Mucosa of descending colon (tissue), 3 donors: ENCODE data around the gene BICD2. TPM values are rescaled to one million over a fixed set of nuclear protein-coding genes. Genes with fewer than 3 reads are reported as not detected.

ENCODE experiments used
- ATAC-seq: fragments of 200-7000 bp; cut with Tn5 transposase; one replicate; pipeline ENCODE4 v1.9.1; 2020; ENCODE audit warnings: mild to moderate bottlenecking, moderate library complexity
- DNase-seq, 3 donors: peaks; one replicate each; pipeline ENCODE4 v3.0.0-alpha.2; 2020
- H3K36me3 ChIP-seq: fragments of 200-600 bp; one replicate; pipeline ENCODE4 v1.8.0; 2021; ENCODE audit warnings: low read depth, mild to moderate bottlenecking
- H3K4me1 ChIP-seq: fragments of 200-600 bp; one replicate; pipeline ENCODE4 v1.8.0; 2021; ENCODE audit warnings: low read depth, mild to moderate bottlenecking
- H3K4me3 ChIP-seq: fragments of 200-600 bp; one replicate; pipeline ENCODE4 v1.8.0; 2021; ENCODE audit warnings: mild to moderate bottlenecking
- H3K9me3 ChIP-seq: fragments of 200-600 bp; one replicate; pipeline ENCODE4 v1.8.0; 2021; ENCODE audit warnings: mild to moderate bottlenecking
- intact Hi-C, 2 donors: fragments of 100-400 bp; cut with DNase I in 1 of 2; cut with micrococcal nuclease in 1 of 2; formaldehyde crosslinking; loops; one replicate each; pipeline versions ENCODE4 v1.11.0 to v1.11.1; 2022; cut with DNase I, micrococcal nuclease
- total RNA-seq, 3 donors: library from RNA; stranded (reverse); fragmentation: NEBNext Ultra II Directional in 2 of 3; extraction: Animal tissue kit (Norgen Biotek cat#: 25700) in 2 of 3; gene quantifications; one replicate each; pipeline versions ENCODE4 v1.2.1 to v1.2.4, GENCODE V29; 2021 to 2023
- TF ChIP-seq, protein P1 (sequence below): fragments of 200-600 bp; IDR thresholded peaks from one replicate; pipeline ENCODE4 v1.8.0; 2022; ENCODE audit warnings: antibody characterized with exemption, mild to moderate bottlenecking
- donor health status: DM: no; HTN: no; CAD: no; lungs with moderate emphysema.
- donor health status: DM: no; HTN: no; CAD: no.
- donor health status: DM: no; HTN: yes; CAD: no.

The BICD2 gene
- total RNA-seq, 3 donors from 2014 or later = 6.8 to 36.1 (median 8.6) TPM

DNA sequence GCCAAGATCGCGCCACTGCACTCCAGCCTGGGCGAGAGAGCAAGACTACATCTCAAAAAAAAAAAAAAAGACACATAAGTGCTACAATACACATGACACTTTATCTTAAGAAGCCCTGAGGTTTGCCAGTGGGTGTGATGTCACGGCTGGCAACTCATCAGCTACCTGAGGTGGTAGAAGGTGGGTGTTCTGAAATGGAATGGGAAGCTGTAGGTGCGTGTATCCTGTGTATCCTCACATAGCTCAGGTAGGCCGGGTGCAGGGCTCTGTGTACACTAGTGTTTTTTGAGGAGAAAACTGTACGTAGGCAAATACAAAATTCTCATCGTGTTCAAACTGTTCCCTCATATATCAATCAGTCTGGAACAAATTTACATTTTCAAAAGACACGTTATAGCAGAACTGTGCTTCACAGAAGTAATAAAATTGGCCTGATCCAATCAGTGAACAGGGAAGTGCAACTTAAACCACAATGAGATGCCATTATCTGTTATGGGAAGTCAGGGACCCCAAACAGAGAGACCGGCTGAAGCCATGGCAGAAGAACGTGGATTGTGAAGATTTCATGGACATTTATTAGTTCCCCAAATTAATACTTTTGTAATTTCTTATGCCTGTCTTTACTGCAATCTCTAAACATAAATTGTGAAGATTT lies 10.4 kb downstream of the BICD2 start:
- Histone ChIP-seq H3K9me3 (peaks cover 4% of the 10 kb centered on the region), H3K4me1 (no peaks in the 10 kb centered on the region), H3K4me3 (no peak overlapping the region), H3K36me3 (no peaks in the 10 kb centered on the region)
- TF ChIP-seq, protein P1, sequence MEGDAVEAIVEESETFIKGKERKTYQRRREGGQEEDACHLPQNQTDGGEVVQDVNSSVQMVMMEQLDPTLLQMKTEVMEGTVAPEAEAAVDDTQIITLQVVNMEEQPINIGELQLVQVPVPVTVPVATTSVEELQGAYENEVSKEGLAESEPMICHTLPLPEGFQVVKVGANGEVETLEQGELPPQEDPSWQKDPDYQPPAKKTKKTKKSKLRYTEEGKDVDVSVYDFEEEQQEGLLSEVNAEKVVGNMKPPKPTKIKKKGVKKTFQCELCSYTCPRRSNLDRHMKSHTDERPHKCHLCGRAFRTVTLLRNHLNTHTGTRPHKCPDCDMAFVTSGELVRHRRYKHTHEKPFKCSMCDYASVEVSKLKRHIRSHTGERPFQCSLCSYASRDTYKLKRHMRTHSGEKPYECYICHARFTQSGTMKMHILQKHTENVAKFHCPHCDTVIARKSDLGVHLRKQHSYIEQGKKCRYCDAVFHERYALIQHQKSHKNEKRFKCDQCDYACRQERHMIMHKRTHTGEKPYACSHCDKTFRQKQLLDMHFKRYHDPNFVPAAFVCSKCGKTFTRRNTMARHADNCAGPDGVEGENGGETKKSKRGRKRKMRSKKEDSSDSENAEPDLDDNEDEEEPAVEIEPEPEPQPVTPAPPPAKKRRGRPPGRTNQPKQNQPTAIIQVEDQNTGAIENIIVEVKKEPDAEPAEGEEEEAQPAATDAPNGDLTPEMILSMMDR = no peak
- no peak for ATAC-seq
- no peak for DNase-seq
- intact Hi-C loops = no loop called here

DNA sequence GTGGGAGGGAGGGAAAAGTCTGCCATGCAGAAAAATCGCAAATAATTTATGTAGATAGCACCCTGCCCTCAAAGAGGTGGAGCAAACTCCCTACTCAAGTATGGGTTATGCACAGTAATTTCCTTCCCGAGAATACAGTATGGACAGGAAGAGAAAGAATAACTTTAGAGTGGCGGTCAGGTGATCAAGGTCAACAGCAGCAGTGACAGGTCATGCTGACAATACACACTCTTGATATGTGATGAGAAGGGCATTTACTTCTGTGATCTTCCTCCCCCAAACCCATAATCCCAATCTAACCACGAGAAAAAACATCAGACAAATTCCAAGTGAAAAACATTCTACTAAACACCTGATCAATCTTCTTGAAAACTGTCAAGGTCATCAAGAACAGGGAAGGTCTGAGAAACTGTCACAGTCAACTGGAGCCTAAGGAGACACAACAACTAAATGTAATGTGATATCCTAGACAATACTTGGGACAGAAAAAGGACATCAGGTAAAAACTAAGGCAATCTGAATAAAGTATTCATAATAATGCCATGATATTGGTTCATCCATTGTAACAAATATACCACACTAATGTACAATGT lies 11.7 kb downstream of the BICD2 start:
- DNase-seq = no peak
- intact Hi-C loops = no loop called here
- H3K4me3 ChIP-seq = no peak overlapping the region
- TF ChIP-seq, protein P1 = no peak
- no peak for ATAC-seq
- H3K4me1 ChIP-seq = no peaks in the 10 kb centered on the region
- peaks cover 4% of the 10 kb centered on the region for H3K9me3 ChIP-seq
- H3K36me3 ChIP-seq = no peaks in the 10 kb centered on the region

DNA sequence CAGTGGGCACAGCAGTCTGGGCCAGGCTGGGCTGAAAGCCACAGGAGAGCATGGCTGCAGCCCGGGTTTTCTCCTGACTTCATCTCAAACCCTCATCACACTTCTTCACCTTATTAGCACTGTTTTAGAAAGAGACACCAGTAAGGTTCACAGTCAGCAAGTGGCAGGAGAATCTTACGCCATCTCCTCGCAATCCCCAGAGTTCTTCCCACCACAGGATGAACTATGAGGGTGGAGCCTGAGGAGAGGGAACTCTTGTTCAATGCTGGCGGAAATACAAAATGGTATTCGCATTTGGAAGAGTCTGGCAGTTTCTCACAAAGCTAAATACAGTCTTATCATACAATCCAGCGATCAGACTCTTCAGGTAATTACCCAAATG lies 14.7 kb downstream of the BICD2 start:
- intact Hi-C loops = no loop called here
- no peaks in the 10 kb centered on the region for H3K36me3 ChIP-seq
- H3K4me1 ChIP-seq = no peaks in the 10 kb centered on the region
- H3K4me3 ChIP-seq = no peak overlapping the region
- no peaks in the 10 kb centered on the region for H3K9me3 ChIP-seq
- DNase-seq (no peak), ATAC-seq (no peak)
- TF ChIP-seq, protein P1 = no peak

DNA sequence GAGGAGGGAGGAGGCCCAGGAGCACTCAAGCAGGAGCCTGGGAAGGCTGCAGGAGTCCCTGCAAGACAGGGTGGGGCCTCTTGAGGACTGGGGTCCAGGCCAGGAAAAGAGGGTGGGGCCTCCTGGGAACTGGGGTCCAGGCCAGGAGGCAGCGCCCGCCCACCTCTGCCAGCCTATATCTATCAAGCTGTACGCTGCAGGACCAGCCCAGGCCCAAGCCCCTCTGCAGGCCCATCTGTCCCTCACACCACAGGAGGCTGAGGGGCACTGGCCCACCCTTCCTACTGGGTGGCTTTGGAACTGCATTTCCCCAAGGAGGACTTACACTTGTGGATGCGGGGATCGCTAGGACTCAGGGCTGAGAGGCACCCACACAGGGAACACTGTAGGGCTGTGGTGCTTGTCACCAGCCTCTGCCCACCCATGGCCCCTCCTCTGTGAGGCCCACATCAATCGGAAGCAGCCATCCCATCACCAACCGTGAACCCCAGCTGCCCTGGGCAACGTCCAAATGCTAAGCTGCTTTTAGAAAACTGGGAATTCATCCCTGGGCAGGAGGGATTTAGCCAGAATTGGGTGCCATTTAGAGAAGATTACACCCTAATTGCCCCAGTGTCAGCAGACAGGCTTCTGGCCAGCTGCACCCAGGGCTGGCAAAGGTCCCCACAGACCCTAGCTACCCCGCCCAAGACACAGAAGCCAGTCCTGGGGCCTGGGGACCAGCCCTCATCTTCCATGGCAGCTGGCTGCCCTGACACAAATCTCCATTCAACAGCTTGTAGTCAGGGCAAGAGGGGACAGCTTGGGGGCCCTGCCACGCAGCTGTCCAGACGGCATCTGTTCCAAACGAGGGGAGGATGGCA lies 15.3 kb downstream of the BICD2 start:
- no peaks in the 10 kb centered on the region for H3K4me1 ChIP-seq
- peak; percentile 10 for ATAC-seq

DNA sequence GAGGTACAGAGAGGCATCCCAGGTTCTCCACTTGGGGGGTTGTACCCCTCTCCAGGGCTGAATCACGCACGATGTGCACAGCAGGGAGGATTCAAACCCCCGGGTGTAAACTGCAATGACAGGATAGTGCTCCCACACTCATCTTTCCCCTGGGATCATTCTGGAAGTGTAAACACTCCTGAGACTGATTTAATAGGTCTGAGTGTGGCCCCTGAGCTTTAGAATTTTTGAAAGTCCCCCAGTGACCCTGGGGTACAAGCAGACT lies 16.5 kb downstream of the BICD2 start:
- H3K4me1 ChIP-seq = no peaks in the 10 kb centered on the region
- H3K36me3 ChIP-seq = no peaks in the 10 kb centered on the region
- ATAC-seq (no peak), DNase-seq (no peak)
- H3K4me3 ChIP-seq = no peak overlapping the region
- intact Hi-C loops = no loop called here
- no peaks in the 10 kb centered on the region for H3K9me3 ChIP-seq
- TF ChIP-seq, protein P1 = no peak

More for the DNA sequence above, 15.3 kb downstream of the BICD2 start:
- TF ChIP-seq, protein P1 = no peak
- no peak for DNase-seq
- H3K36me3 ChIP-seq = no peaks in the 10 kb centered on the region
- intact Hi-C loops = no loop called here
- H3K9me3 ChIP-seq = no peaks in the 10 kb centered on the region
- H3K4me3 ChIP-seq = no peak overlapping the region
